GM12878 (cell line): Measurements from ENCODE around the gene CSH2. TPM values are rescaled to one million over a fixed set of nuclear protein-coding genes. Genes with fewer than 3 reads are reported as not detected.
A peak's percentile ranks its signal among the peaks of the same experiment; 100 is the strongest.

Source experiments
- CBX3 ChIP-seq: fragments of 200-600 bp; sonication (generic); IDR thresholded peaks from 2 replicates; pipeline ENCODE4 v1.6.1; 2016; ENCODE audit warnings: low read depth, borderline replicate concordance
- CHD1 ChIP-seq: IDR thresholded peaks from 2 replicates; pipeline ENCODE4 v1.6.1; 2012; ENCODE audit warnings: low read depth, low read length, improper control_type of control experiment
- CTCF ChIP-seq, 3 experiments: IDR thresholded peaks in 2 of 3; conservative IDR thresholded peaks in 1 of 3; 2 replicates each; pipeline ENCODE4 v1.5.1; 2011; ENCODE audit warnings: low read depth in 3 of 3, low read length in 3 of 3, mild to moderate bottlenecking in 3 of 3, control low read depth in 2 of 3, moderate library complexity in 2 of 3, inconsistent platforms in 1 of 3, mixed read lengths in 1 of 3; ENCODE audit not compliant: control insufficient read depth in 2 of 3, insufficient read depth in 1 of 3; ENCODE audit errors: extremely low read depth in 1 of 3
- EGR1 ChIP-seq, 2 experiments: IDR thresholded peaks; 1 replicate in 1 of 2; 2 replicates in 1 of 2; pipeline ENCODE4 v1.6.1; 2011 to 2012; ENCODE audit warnings: low read depth in 2 of 2, low read length in 2 of 2, borderline replicate concordance in 1 of 2, mild to moderate bottlenecking in 1 of 2, moderate library complexity in 1 of 2
- ESRRA ChIP-seq: IDR thresholded peaks from 2 replicates; pipeline ENCODE4 v1.6.1; 2012; ENCODE audit warnings: mild to moderate bottlenecking, low read length, improper control_type of control experiment
- IKZF2 ChIP-seq, 2 experiments: fragments of 450-650 bp; IDR thresholded peaks; 2 replicates each; pipeline ENCODE4 v1.6.1; 2017; ENCODE audit warnings: mild to moderate bottlenecking in 2 of 2, moderate library complexity in 2 of 2
- IRF5 ChIP-seq: fragments of 450-650 bp; IDR thresholded peaks from 2 replicates; pipeline ENCODE4 v1.6.1; 2017; ENCODE audit warnings: borderline replicate concordance
- MEF2A ChIP-seq: IDR thresholded peaks from 2 replicates; pipeline ENCODE4 v1.6.1; 2011; ENCODE audit warnings: low read depth, mild to moderate bottlenecking, low read length, moderate library complexity; ENCODE audit not compliant: insufficient read depth
- NKRF ChIP-seq: fragments of 450-650 bp; conservative IDR thresholded peaks from 2 replicates; pipeline ENCODE4 v1.6.1; 2017; ENCODE audit warnings: mild to moderate bottlenecking, moderate library complexity
- SKIL ChIP-seq: fragments of 450-650 bp; IDR thresholded peaks from 2 replicates; pipeline ENCODE4 v1.6.1; 2017; ENCODE audit warnings: mild to moderate bottlenecking, low read depth, inconsistent platforms; ENCODE audit not compliant: poor library complexity, severe bottlenecking
- STAT3 ChIP-seq: IDR thresholded peaks from 2 replicates; pipeline ENCODE4 v1.6.1; 2011; ENCODE audit warnings: low read depth, low read length, improper control_type of control experiment
- ZBTB40 ChIP-seq: fragments of 450-650 bp; IDR thresholded peaks from 2 replicates; pipeline ENCODE4 v1.6.1; 2016; ENCODE audit warnings: mild to moderate bottlenecking, moderate library complexity, borderline replicate concordance
- polyA plus RNA-seq, 11 experiments: library from polyadenylated mRNA; depleted of rRNA in 4 of 11; unstranded in 6 of 11; stranded (reverse) in 5 of 11; fragments of >200 nt; fragmentation: Nextera tagmentation in 4 of 11; fragmentation: Illumina TruSeq in 1 of 11; extraction: Ambion mirVana in 4 of 11; extraction: Trizol in 1 of 11; gene quantifications; 1 replicate in 1 of 11; 2 replicates in 10 of 11; pipeline versions ENCODE4 v1.2.1 to v1.2.3, GENCODE V29; 2011 to 2016; ENCODE audit warnings: inconsistent platforms in 2 of 11, missing spikeins in 2 of 11, low read depth in 1 of 11
- total RNA-seq, 4 experiments: library from RNA; depleted of rRNA in 3 of 4; stranded (reverse); fragments of >200 nt in 3 of 4; fragmentation: Illumina TruSeq in 1 of 4; extraction: Trizol in 1 of 4; gene quantifications; 2 replicates each; pipeline versions ENCODE4 v1.2.1 to v1.2.3, GENCODE V29; 2013 to 2021

The CSH2 gene
- total and polyA plus RNA-seq, 10 of the 15 experiments (the other 5 are each of a cell fraction or from before 2014, with no cell fraction given): not detected

- TF ChIP-seq SKIL (peak; percentile 80), MEF2A (0 out of 2 replicates have a peak, but pooled peaks have one; percentile 25), NKRF (peak; percentile 92), ZBTB40 (peak; percentile 90), STAT3 (peak; percentile 97), CHD1 (no peak), IRF5 (0 out of 2 replicates have a peak, but pooled peaks have one; percentile 3), CBX3 (no peak), EGR1 (IDR thresholded peaks at IDR 0.05; ENCODE audit: borderline replicate concordance in 1 of 2, low read depth in 2 of 2, low read length in 2 of 2) (peak in 1 of 2 experiments; percentile 76; a peak in 2 of 3 replicates), IKZF2 (IDR thresholded peaks at IDR 0.05) (peak; percentile 81 to 82), CTCF (IDR thresholded peaks at IDR 0.05 in 2 of 3, conservative IDR thresholded peaks at IDR 0.05 in 1 of 3; ENCODE audit: control insufficient read depth in 2 of 3, extremely low read depth in 1 of 3, insufficient read depth in 1 of 3, low read depth in 3 of 3, low read length in 3 of 3) (no peak), ESRRA (peak; percentile 84; the same call in 1 of the 2 replicates)
Observed at GRCh38 chr17:63842540-63843386, 30.7 kb downstream of the CSH2 start, which contains the start of gene SMARCD2 (continued).
